GM18870 (cell line): ENCODE data around the gene MAP4K2.

Experiments
- ATAC-seq: cut with Tn5 transposase; IDR thresholded peaks from one replicate; pipeline ENCODE4 v1.9.1; 2021; ENCODE audit warnings: moderate library complexity; ENCODE audit not compliant: unreplicated experiment

The MAP4K2 gene

GRCh38 chr11:64813826-64814225, 10.8 kb upstream of the MAP4K2 start:
- ATAC-seq: no peak

- ATAC-seq: no peak
Observed at GRCh38 chr11:64810891-64811272, 7.9 kb upstream of the MAP4K2 start.

GRCh38 chr11:64810271-64810890, 7.4 kb upstream of the MAP4K2 start, which contains the start of gene MEN1:
TSS of gene MEN1 (minus strand) at chr11:64810551. CDS start at chr11:64810109, 442 bp downstream.
- no peak for ATAC-seq

- ATAC-seq: no peak
Observed at GRCh38 chr11:64809781-64810241, 6.8 kb upstream of the MAP4K2 start.

- ATAC-seq: no peak
Observed at GRCh38 chr11:64805481-64805880, 2.5 kb upstream of the MAP4K2 start.

GRCh38 chr11:64804346-64805210, 1.6 kb upstream of the MAP4K2 start:
- no peak for ATAC-seq

- no peak for ATAC-seq
Observed at GRCh38 chr11:64803846-64804345, 882 bp upstream of the MAP4K2 start.

- no peak for ATAC-seq
Observed at GRCh38 chr11:64802370-64803157, 450 bp downstream of the MAP4K2 start.

GRCh38 chr11:64801561-64802369, 1.2 kb downstream of the MAP4K2 start:
- no peak for ATAC-seq

- no peak for ATAC-seq
Observed at GRCh38 chr11:64801158-64801464, 1.9 kb downstream of the MAP4K2 start.

GRCh38 chr11:64800303-64801157, 2.5 kb downstream of the MAP4K2 start:
- ATAC-seq: no peak

GRCh38 chr11:64799623-64800302, 3.3 kb downstream of the MAP4K2 start:
- no peak for ATAC-seq

GRCh38 chr11:64799256-64799622, 3.8 kb downstream of the MAP4K2 start:
- no peak for ATAC-seq

- no peak for ATAC-seq
Observed at GRCh38 chr11:64796757-64797541, 6.1 kb downstream of the MAP4K2 start.

- no peak for ATAC-seq
Observed at GRCh38 chr11:64796047-64796756, 6.8 kb downstream of the MAP4K2 start.

GRCh38 chr11:64794526-64794925, 8.5 kb downstream of the MAP4K2 start:
- ATAC-seq: no peak

GRCh38 chr11:64793271-64794160, 9.5 kb downstream of the MAP4K2 start:
- ATAC-seq: no peak
